HEK293 (cell line): Measurements from ENCODE around the gene DCUN1D3.

Source experiments
- CTCF ChIA-PET: fragments of 350-600 bp; formaldehyde crosslinking; extraction: SDS; loops from one replicate; lab custom pipeline; 2021; ENCODE audit warnings: antibody characterized with exemption; lab: Yijun Ruan, JAX
- POLR2A ChIA-PET: fragments of 300-600 bp; formaldehyde crosslinking; extraction: SDS; loops from one replicate; lab custom pipeline; 2020; ENCODE audit warnings: antibody characterized with exemption, inconsistent platforms; lab: Yijun Ruan, JAX
- H3K27ac ChIP-seq: fragments of 200-500 bp; sonication (Bioruptor generic); 2 replicates; pipeline ENCODE4 v1.5.1; 2014; ENCODE audit warnings: low read depth, low read length, control low read depth, inconsistent platforms; ENCODE audit errors: extremely low read depth
- H3K36me3 ChIP-seq, 2 experiments: fragments of 200-500 bp in 1 of 2; sonication (Bioruptor generic) in 1 of 2; 1 replicate in 1 of 2; 2 replicates in 1 of 2; pipeline ENCODE4 v1.5.1; 2014 to 2017; ENCODE audit warnings: inconsistent platforms in 2 of 2, low read length in 2 of 2; ENCODE audit not compliant: control insufficient read depth in 2 of 2, insufficient read depth in 1 of 2
- H3K4me1 ChIP-seq: fragments of 200-500 bp; sonication (Bioruptor generic); 2 replicates; pipeline ENCODE4 v1.5.1; 2014; ENCODE audit warnings: mild to moderate bottlenecking, low read length, inconsistent platforms; ENCODE audit not compliant: control insufficient read depth, insufficient read depth
- H3K4me3 ChIP-seq: 2 replicates; pipeline ENCODE4 v1.5.1; 2011; ENCODE audit warnings: low read depth, mild to moderate bottlenecking, control low read depth, low read length, moderate library complexity
- H3K9me3 ChIP-seq: fragments of 200-500 bp; sonication (Bioruptor generic); 2 replicates; pipeline ENCODE4 v1.5.1; 2014; ENCODE audit warnings: low read depth, low read length, inconsistent platforms; ENCODE audit not compliant: control insufficient read depth, insufficient read depth
- GLI4 ChIP-seq: fragments of 450-650 bp; formaldehyde crosslinking; IDR thresholded peaks from 2 replicates; pipeline ENCODE4 v1.5.1; 2016; ENCODE audit warnings: missing biosample characterization, missing genetic modification characterization
- GLIS2 ChIP-seq: fragments of 450-650 bp; formaldehyde crosslinking; IDR thresholded peaks from 2 replicates; pipeline ENCODE4 v1.5.1; 2016; ENCODE audit warnings: missing biosample characterization, missing genetic modification characterization
- HOXC10 ChIP-seq: sonication (generic); formaldehyde crosslinking; IDR thresholded peaks from 2 replicates; pipeline ENCODE4 v1.8.1; 2023; ENCODE audit warnings: mild to moderate bottlenecking, missing genetic modification reagents
- HOXD13 ChIP-seq: sonication (generic); formaldehyde crosslinking; IDR thresholded peaks from 2 replicates; pipeline ENCODE4 v1.8.0; 2022; ENCODE audit warnings: missing genetic modification reagents, borderline replicate concordance
- KLF8 ChIP-seq: fragments of 450-650 bp; formaldehyde crosslinking; IDR thresholded peaks from 2 replicates; pipeline ENCODE4 v1.5.1; 2016; ENCODE audit warnings: missing biosample characterization, missing genetic modification characterization
- SP7 ChIP-seq: fragments of 450-650 bp; formaldehyde crosslinking; IDR thresholded peaks from 2 replicates; pipeline ENCODE4 v1.5.1; 2016; ENCODE audit warnings: missing biosample characterization, missing genetic modification characterization
- TCF7L2 ChIP-seq: IDR thresholded peaks from 2 replicates; pipeline ENCODE4 v1.6.1; 2011; ENCODE audit warnings: low read depth, mild to moderate bottlenecking, inconsistent platforms, low read length, moderate library complexity, borderline replicate concordance
- ZEB2 ChIP-seq: fragments of 450-650 bp; formaldehyde crosslinking; IDR thresholded peaks from 2 replicates; pipeline ENCODE4 v1.5.1; 2016; ENCODE audit warnings: missing biosample characterization, missing genetic modification characterization
- ZNF121 ChIP-seq: fragments of 450-650 bp; formaldehyde crosslinking; IDR thresholded peaks from 2 replicates; pipeline ENCODE4 v1.5.1; 2016; ENCODE audit warnings: missing biosample characterization, missing genetic modification characterization
- ZNF184 ChIP-seq: fragments of 450-650 bp; IDR thresholded peaks from 2 replicates; pipeline ENCODE4 v1.5.1; 2018; ENCODE audit warnings: missing biosample characterization, mild to moderate bottlenecking, missing genetic modification characterization
- ZNF202 ChIP-seq: fragments of 450-650 bp; formaldehyde crosslinking; IDR thresholded peaks from 2 replicates; pipeline ENCODE4 v1.5.1; 2016; ENCODE audit warnings: missing biosample characterization, missing genetic modification characterization, borderline replicate concordance
- ZNF239 ChIP-seq: fragments of 450-650 bp; formaldehyde crosslinking; IDR thresholded peaks from 2 replicates; pipeline ENCODE4 v1.5.1; 2016; ENCODE audit warnings: missing biosample characterization, missing genetic modification characterization
- ZNF274 ChIP-seq, 2 experiments: fragments of 200-500 bp in 1 of 2; fragments of 450-650 bp in 1 of 2; sonication (Bioruptor generic) in 1 of 2; formaldehyde crosslinking in 1 of 2; IDR thresholded peaks; 2 replicates each; pipeline versions ENCODE4 v1.5.1 to v1.6.1; 2014 to 2016; ENCODE audit warnings: borderline replicate concordance in 1 of 2, inconsistent platforms in 1 of 2, low read length in 1 of 2, missing biosample characterization in 1 of 2, missing genetic modification characterization in 1 of 2
- ZNF335 ChIP-seq: fragments of 450-650 bp; formaldehyde crosslinking; conservative IDR thresholded peaks from 2 replicates; pipeline ENCODE4 v1.5.1; 2016; ENCODE audit warnings: missing biosample characterization, missing genetic modification characterization
- ZNF37A ChIP-seq: fragments of 450-650 bp; IDR thresholded peaks from 2 replicates; pipeline ENCODE4 v1.5.1; 2018; ENCODE audit warnings: missing biosample characterization, missing genetic modification characterization
- ZNF510 ChIP-seq: fragments of 450-650 bp; formaldehyde crosslinking; IDR thresholded peaks from 2 replicates; pipeline ENCODE4 v1.5.1; 2018; ENCODE audit warnings: mild to moderate bottlenecking, missing genetic modification characterization, missing biosample characterization; ENCODE audit not compliant: insufficient replicate concordance
- ZNF555 ChIP-seq: fragments of 450-650 bp; formaldehyde crosslinking; conservative IDR thresholded peaks from 2 replicates; pipeline ENCODE4 v1.5.1; 2017; ENCODE audit warnings: missing biosample characterization, mild to moderate bottlenecking, missing genetic modification characterization, inconsistent platforms
- ZNF558 ChIP-seq: fragments of 450-650 bp; formaldehyde crosslinking; IDR thresholded peaks from 2 replicates; pipeline ENCODE4 v1.5.1; 2016; ENCODE audit warnings: missing biosample characterization, missing genetic modification characterization
- ZNF610 ChIP-seq: fragments of 450-650 bp; formaldehyde crosslinking; IDR thresholded peaks from 2 replicates; pipeline ENCODE4 v1.5.1; 2016; ENCODE audit warnings: missing biosample characterization, missing genetic modification characterization, borderline replicate concordance
- ZNF830 ChIP-seq: fragments of 450-650 bp; IDR thresholded peaks from 2 replicates; pipeline ENCODE4 v1.5.0; 2018; ENCODE audit warnings: missing biosample characterization, missing genetic modification characterization, low read depth, mild to moderate bottlenecking, moderate library complexity
- ZNF837 ChIP-seq: fragments of 450-650 bp; formaldehyde crosslinking; IDR thresholded peaks from 2 replicates; pipeline ENCODE4 v1.5.1; 2016; ENCODE audit warnings: missing biosample characterization, missing genetic modification characterization
- ZSCAN30 ChIP-seq: fragments of 450-650 bp; IDR thresholded peaks from 2 replicates; pipeline ENCODE4 v1.5.1; 2018; ENCODE audit warnings: missing biosample characterization, mild to moderate bottlenecking, missing genetic modification characterization, moderate library complexity
- TF ChIP-seq, protein P1 (sequence below): fragments of 450-650 bp; formaldehyde crosslinking; IDR thresholded peaks from 2 replicates; pipeline ENCODE4 v1.5.1; 2016; ENCODE audit warnings: missing biosample characterization, missing genetic modification characterization, low read depth

DCUN1D3 gene

DNA sequence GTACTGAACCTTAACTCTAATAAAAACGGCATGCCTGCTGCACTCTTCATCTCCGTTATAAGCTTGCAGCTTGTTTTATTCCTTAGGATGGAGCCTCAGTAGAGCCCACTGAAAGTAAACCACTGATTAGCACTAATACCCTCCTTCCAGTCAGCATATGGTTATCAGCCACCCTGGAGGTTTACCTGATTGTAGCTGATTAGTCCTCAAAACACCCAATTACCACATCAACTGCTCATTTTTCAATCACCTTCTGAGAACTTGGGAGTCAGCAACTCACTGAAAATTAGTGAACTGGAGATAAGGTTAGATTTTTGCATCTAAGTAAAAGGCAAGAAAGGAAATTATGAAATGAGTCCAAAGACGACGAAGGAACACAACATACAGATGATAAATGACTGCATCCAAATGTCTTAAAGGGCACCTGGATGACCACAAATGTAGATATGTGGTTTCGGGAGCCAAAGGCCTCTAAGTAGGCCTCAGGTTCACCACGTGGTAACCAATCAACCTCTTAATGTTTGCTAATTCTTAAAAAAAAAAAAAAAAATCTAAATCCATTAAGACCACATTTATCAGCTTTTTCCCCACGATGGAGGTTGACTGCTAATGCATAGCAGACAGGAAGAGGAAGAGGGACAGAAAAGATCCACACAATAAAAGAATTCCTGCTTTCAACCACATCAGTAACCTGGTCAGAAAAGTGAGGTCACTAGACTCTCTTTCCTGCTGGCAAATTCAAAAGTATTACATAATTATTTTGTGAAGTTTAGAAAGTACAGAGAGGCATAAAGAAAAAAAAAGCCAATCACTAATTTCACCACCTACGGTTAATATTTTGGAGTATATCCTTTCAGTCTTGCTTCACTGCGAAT is 28.0 kb downstream of the DCUN1D3 start:
- no peak overlapping the region for H3K27ac ChIP-seq
- no peaks in the 10 kb centered on the region for H3K4me1 ChIP-seq
- no peaks in the 10 kb centered on the region for H3K36me3 ChIP-seq
- TF ChIP-seq ZNF555 (tag by site-specific recombination), result no peak
- TF ChIP-seq HOXC10 (CRISPR knock-in tag), result no peak
- TF ChIP-seq ZNF830 (tag by site-specific recombination), result no peak
- TF ChIP-seq GLI4 (tag by site-specific recombination), result no peak
- no peak for TF ChIP-seq GLIS2 (tag by site-specific recombination)
- TF ChIP-seq ZNF121 (tag by site-specific recombination), result no peak
- TF ChIP-seq, protein P1, sequence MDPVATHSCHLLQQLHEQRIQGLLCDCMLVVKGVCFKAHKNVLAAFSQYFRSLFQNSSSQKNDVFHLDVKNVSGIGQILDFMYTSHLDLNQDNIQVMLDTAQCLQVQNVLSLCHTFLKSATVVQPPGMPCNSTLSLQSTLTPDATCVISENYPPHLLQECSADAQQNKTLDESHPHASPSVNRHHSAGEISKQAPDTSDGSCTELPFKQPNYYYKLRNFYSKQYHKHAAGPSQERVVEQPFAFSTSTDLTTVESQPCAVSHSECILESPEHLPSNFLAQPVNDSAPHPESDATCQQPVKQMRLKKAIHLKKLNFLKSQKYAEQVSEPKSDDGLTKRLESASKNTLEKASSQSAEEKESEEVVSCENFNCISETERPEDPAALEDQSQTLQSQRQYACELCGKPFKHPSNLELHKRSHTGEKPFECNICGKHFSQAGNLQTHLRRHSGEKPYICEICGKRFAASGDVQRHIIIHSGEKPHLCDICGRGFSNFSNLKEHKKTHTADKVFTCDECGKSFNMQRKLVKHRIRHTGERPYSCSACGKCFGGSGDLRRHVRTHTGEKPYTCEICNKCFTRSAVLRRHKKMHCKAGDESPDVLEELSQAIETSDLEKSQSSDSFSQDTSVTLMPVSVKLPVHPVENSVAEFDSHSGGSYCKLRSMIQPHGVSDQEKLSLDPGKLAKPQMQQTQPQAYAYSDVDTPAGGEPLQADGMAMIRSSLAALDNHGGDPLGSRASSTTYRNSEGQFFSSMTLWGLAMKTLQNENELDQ, result no peak
- TF ChIP-seq TCF7L2, result no peak
- TF ChIP-seq SP7 (tag by site-specific recombination), result no peak
- no peak for TF ChIP-seq ZNF558 (tag by site-specific recombination)
- no peak for TF ChIP-seq ZNF202
- TF ChIP-seq ZNF837 (tag by site-specific recombination), result no peak
- TF ChIP-seq HOXD13 (CRISPR knock-in tag), result no peak
- no peak for TF ChIP-seq ZNF610 (tag by site-specific recombination)
- no peak for TF ChIP-seq ZNF274 (IDR thresholded peaks at IDR 0.05; ENCODE audit: low read length)
- no peak for TF ChIP-seq ZNF274 (tag by site-specific recombination; IDR thresholded peaks at IDR 0.05; ENCODE audit: borderline replicate concordance)
- no peak for TF ChIP-seq ZNF239 (tag by site-specific recombination)
- no peak for TF ChIP-seq ZEB2 (tag by site-specific recombination)
- no peak for TF ChIP-seq ZNF37A (tag by site-specific recombination)
- CTCF ChIA-PET, result interaction anchor here (1.0 kb wide), 1 partner anchor 76 kb away, joined by 3 read pairs; no protein-coding TSS in a partner anchor
- H3K9me3 ChIP-seq, result no peaks in the 10 kb centered on the region
- POLR2A ChIA-PET, result interaction anchor here (0.7 kb wide), 1 partner anchor 24 kb away, joined by 3 read pairs; no protein-coding TSS in a partner anchor
- no peak overlapping the region for H3K4me3 ChIP-seq

DNA sequence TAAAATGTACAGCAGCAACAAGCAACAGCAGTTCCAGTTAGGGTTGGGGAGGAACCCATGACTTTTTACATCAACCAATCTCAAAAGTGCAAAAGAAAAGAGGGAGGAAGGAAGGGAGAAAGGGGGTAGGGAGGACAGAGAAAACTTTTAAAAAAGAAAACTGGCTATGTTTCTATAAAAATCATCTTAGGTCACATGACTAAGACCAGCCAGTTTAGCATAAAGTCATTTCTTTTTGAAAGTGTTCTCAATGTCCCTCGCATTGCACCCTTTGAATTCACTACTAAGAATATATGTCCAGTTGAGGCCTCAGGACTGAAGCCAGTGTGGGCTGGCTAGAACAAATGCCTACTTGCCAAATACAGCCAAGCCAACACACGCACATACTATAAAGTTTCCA is 28.9 kb downstream of the DCUN1D3 start:
- H3K27ac ChIP-seq, result no peak overlapping the region
- TF ChIP-seq ZSCAN30 (tag by site-specific recombination) (no peak), ZNF335 (tag by site-specific recombination) (no peak), ZNF184 (tag by site-specific recombination) (no peak), ZNF510 (tag by site-specific recombination) (no peak), KLF8 (tag by site-specific recombination) (no peak)
- TF ChIP-seq, all 188 proteins: peak for 0
- ChIA-PET CTCF (interaction anchor here (1.0 kb wide), 1 partner anchor 76 kb away, joined by 3 read pairs; no protein-coding TSS in a partner anchor), POLR2A (no interaction called here)
- H3K9me3 ChIP-seq, result no peaks in the 10 kb centered on the region
- H3K4me1 ChIP-seq, result no peaks in the 10 kb centered on the region
- no peaks in the 10 kb centered on the region for H3K36me3 ChIP-seq
- H3K4me3 ChIP-seq, result no peak overlapping the region
